BJ (cell line): ENCODE results near the gene EXOC1L. TPM values are rescaled to one million over a fixed set of nuclear protein-coding genes. Genes with fewer than 3 reads are reported as not detected.

Experiments used
- CTCF ChIA-PET: fragments of 350-600 bp; formaldehyde crosslinking; extraction: SDS; loops from one replicate; lab custom pipeline; 2021; ENCODE audit warnings: antibody characterized with exemption, inconsistent platforms; lab: Yijun Ruan, JAX
- POLR2A ChIA-PET: fragments of 300-600 bp; sonication (Branson Sonifier 250); formaldehyde crosslinking; extraction: SDS; loops from one replicate; lab custom pipeline; 2021; ENCODE audit warnings: antibody characterized with exemption; lab: Charles Lee
- DNase-seq: peaks from one replicate; pipeline ENCODE4 v3.0.0-alpha.2; 2011; ENCODE audit warnings: low read depth
- H3K27me3 ChIP-seq: 2 replicates; pipeline ENCODE4 v1.6.0; 2011; ENCODE audit warnings: low read length; ENCODE audit not compliant: control insufficient read depth, insufficient read depth
- H3K36me3 ChIP-seq: 2 replicates; pipeline ENCODE4 v1.5.1; 2011; ENCODE audit warnings: low read length; ENCODE audit not compliant: control insufficient read depth, insufficient read depth
- H3K4me3 ChIP-seq: 2 replicates; pipeline ENCODE4 v1.5.1; 2011; ENCODE audit warnings: low read depth, mild to moderate bottlenecking, control low read depth, low read length
- CTCF ChIP-seq: IDR thresholded peaks from 2 replicates; pipeline ENCODE4 v1.5.1; 2011; ENCODE audit warnings: low read depth, mild to moderate bottlenecking, control low read depth, inconsistent platforms, low read length, moderate library complexity; ENCODE audit not compliant: insufficient read depth
- polyA plus RNA-seq: library from polyadenylated mRNA; depleted of rRNA; stranded (reverse); fragments of >200 nt; gene quantifications from 2 replicates; pipeline ENCODE4 v1.2.3, GENCODE V29; 2011

The EXOC1L gene
- polyA plus RNA-seq, 1 experiment = not detected

- no peak for DNase-seq
- Histone ChIP-seq H3K4me3 (no peak overlapping the region), H3K36me3 (no peaks in the 10 kb centered on the region), H3K27me3 (no peaks in the 10 kb centered on the region)
- CTCF ChIA-PET = no interaction called here
- POLR2A ChIA-PET = no interaction called here
- TF ChIP-seq CTCF = no peak
Measured at GRCh38 chr4:55784747-55785146, 34.8 kb upstream of the EXOC1L start.

- DNase-seq = no peak
- POLR2A ChIA-PET = no interaction called here
- CTCF ChIA-PET = no interaction called here
Measured at GRCh38 chr4:55791666-55792065, 27.9 kb upstream of the EXOC1L start.

GRCh38 chr4:55793479-55793878, 26.1 kb upstream of the EXOC1L start:
- Histone ChIP-seq H3K4me3 (no peak overlapping the region), H3K36me3 (no peaks in the 10 kb centered on the region), H3K27me3 (peaks cover 5% of the 10 kb centered on the region)
- DNase-seq = no peak
- ChIA-PET CTCF (no interaction called here), POLR2A (no interaction called here)
- no peak for TF ChIP-seq CTCF

More at GRCh38 chr4:55791666-55792065, 27.9 kb upstream of the EXOC1L start:
- H3K4me3 ChIP-seq = no peak overlapping the region
- no peaks in the 10 kb centered on the region for H3K36me3 ChIP-seq
- peaks cover 5% of the 10 kb centered on the region for H3K27me3 ChIP-seq
- no peak for TF ChIP-seq CTCF

GRCh38 chr4:55794053-55794452, 25.5 kb upstream of the EXOC1L start:
- CTCF ChIA-PET = no interaction called here
- Histone ChIP-seq H3K36me3 (no peaks in the 10 kb centered on the region), H3K4me3 (no peak overlapping the region), H3K27me3 (peaks cover 5% of the 10 kb centered on the region)
- POLR2A ChIA-PET = no interaction called here
- DNase-seq = no peak
- TF ChIP-seq CTCF = no peak

GRCh38 chr4:55795341-55795740, 24.2 kb upstream of the EXOC1L start:
- DNase-seq = no peak
- no peaks in the 10 kb centered on the region for H3K36me3 ChIP-seq
- POLR2A ChIA-PET = no interaction called here
- no peak overlapping the region for H3K4me3 ChIP-seq
- CTCF ChIA-PET = no interaction called here
- no peak for TF ChIP-seq CTCF
- peaks cover 5% of the 10 kb centered on the region for H3K27me3 ChIP-seq
